ENCODE measurements around the gene SERTAD3. TPM values are rescaled to one million over a fixed set of nuclear protein-coding genes. Genes with fewer than 3 reads are reported as not detected.

The SERTAD3 gene
- total and polyA plus RNA-seq, 2 of the 4 experiments (the other 2 are of a cell fraction) = 20.5 to 23.3 TPM

GRCh38 chr19:40419780-40420179, 24.4 kb downstream of the SERTAD3 start:
- no peak overlapping the region for H2BK120ac ChIP-seq (ENCODE audit: low read depth, low read length)
- peaks cover 4% of the 10 kb centered on the region; the same call in 1 of the 2 replicates for H4K20me1 ChIP-seq (ENCODE audit: insufficient read depth, low read length)
- H3K14ac ChIP-seq (replicated peaks; ENCODE audit: low read depth, low read length) = no peak overlapping the region
- intact Hi-C loops (cut with micrococcal nuclease) = loop anchor here (1.0 to 10.0 kb wide), 5 partner anchors 45 to 228 kb away; partner anchors contain the start of genes C19orf47 and PLD3
- H2AK9ac ChIP-seq (replicated peaks; ENCODE audit: low read depth, low read length, poor library complexity) = no peak overlapping the region
- H3K4ac ChIP-seq (ENCODE audit: low read depth, low read length) = no peak overlapping the region; the same call in 1 of the 2 replicates
- TF ChIP-seq RFX5 (IDR thresholded peaks at IDR 0.05; ENCODE audit: low read depth, low read length) (no peak), FOS (IDR thresholded peaks at IDR 0.05; ENCODE audit: low read depth, low read length) (no peak), SMC3 (IDR thresholded peaks at IDR 0.05; ENCODE audit: low read depth, low read length) (no peak), CTCF (conservative IDR thresholded peaks at IDR 0.05; ENCODE audit: low read depth, low read length) (no peak), ELK1 (IDR thresholded peaks at IDR 0.05; ENCODE audit: borderline replicate concordance, low read depth, low read length) (no peak), MXI1 (IDR thresholded peaks at IDR 0.05; ENCODE audit: borderline replicate concordance, low read depth, low read length) (no peak), CHD1 (IDR thresholded peaks at IDR 0.05; ENCODE audit: low read depth, low read length) (no peak), NFE2L2 (IDR thresholded peaks at IDR 0.05; ENCODE audit: low read depth, low read length) (no peak), CEBPB (IDR thresholded peaks at IDR 0.05; ENCODE audit: low read depth, low read length) (no peak), RAD21 (IDR thresholded peaks at IDR 0.05; ENCODE audit: low read length) (no peak), MAFK (IDR thresholded peaks at IDR 0.05; ENCODE audit: low read depth, low read length) (no peak), USF2 (IDR thresholded peaks at IDR 0.05; ENCODE audit: low read depth, low read length) (no peak)
- H3K9ac ChIP-seq (ENCODE audit: low read depth, low read length) = no peak overlapping the region
- no peak overlapping the region; the same call in 1 of the 2 replicates for H4K91ac ChIP-seq (ENCODE audit: insufficient read depth, low read depth, low read length)
- H3K79me1 ChIP-seq (ENCODE audit: low read depth in 1 of 2, low read length in 2 of 2) = peaks cover 2 to 19% of the 10 kb centered on the region in 2 experiments; a peak in 2 of 4 replicates
- DNase-seq (no peak), ATAC-seq (ENCODE audit: low read depth) (no peak)
- CTCF ChIA-PET = interaction anchor here (1.3 to 1.8 kb wide), 2 partner anchors 7 to 45 kb away, joined by 4 to 8 read pairs; no protein-coding TSS in a partner anchor
- no peak overlapping the region for H2BK5ac ChIP-seq (ENCODE audit: low read depth, low read length, poor library complexity, severe bottlenecking)
- H2AFZ ChIP-seq (replicated peaks; ENCODE audit: low read length, poor library complexity) = no peak overlapping the region
- no peak overlapping the region for H3K23ac ChIP-seq (ENCODE audit: low read depth, low read length)
- no peak overlapping the region for H3K56ac ChIP-seq (ENCODE audit: extremely low read depth, insufficient read depth, low read length)
- H3K9me1 ChIP-seq (ENCODE audit: insufficient read depth, low read length) = peaks cover 9% of the 10 kb centered on the region
- H3K4me3 ChIP-seq (ENCODE audit: insufficient read depth, low read depth, low read length) = no peak overlapping the region
- no peak overlapping the region for H4K8ac ChIP-seq (ENCODE audit: low read depth in 2 of 2, low read length in 2 of 2)
- peaks cover 12% of the 10 kb centered on the region for H3K36me3 ChIP-seq (ENCODE audit: control insufficient read depth, insufficient read depth, low read length)
- dilution Hi-C loops (cut with HindIII; ENCODE audit: low sequenced_read_pairs, unreplicated experiment) = no loop called here
- H3K18ac ChIP-seq (ENCODE audit: low read depth, low read length) = no peak overlapping the region
- no TSS peak for BruUV-seq (replicated peaks)
- no peaks in the 10 kb centered on the region for H3K9me3 ChIP-seq (ENCODE audit: control insufficient read depth, insufficient read depth, low read length)
- H4K5ac ChIP-seq (ENCODE audit: low read depth, low read length) = no peak overlapping the region
- peak overlapping the region; percentile 61; the same call in 1 of the 2 replicates for H2AK5ac ChIP-seq (ENCODE audit: low read depth, low read length)
- POLR2A ChIA-PET (ENCODE audit: unreplicated experiment) = no interaction called here
- WGBS, 2 experiments (ENCODE audit: extremely low coverage in 2 of 2, insufficient read length in 1 of 2) = 97% methylated on average over 3 of the region's 5 CpGs; no CpG with 5 or more reads in 1 of the 2 experiments
- H3K4me1 ChIP-seq (ENCODE audit: control insufficient read depth, insufficient read depth, low read length) = peaks cover 9% of the 10 kb centered on the region
- no peak overlapping the region for H2BK20ac ChIP-seq (ENCODE audit: low read depth, low read length)
- in situ Hi-C loops (cut with MboI; ENCODE audit: low sequenced_read_pairs) = no loop called here
- no peaks in the 10 kb centered on the region for H3K27me3 ChIP-seq (ENCODE audit: control insufficient read depth, insufficient read depth, low read length)
- no peak overlapping the region for H3K4me2 ChIP-seq (ENCODE audit: low read depth, low read length)
- no peak overlapping the region for H3K27ac ChIP-seq (ENCODE audit: insufficient read depth, low read length)
- no peak overlapping the region for H2BK15ac ChIP-seq (ENCODE audit: low read depth, low read length)

Data from IMR-90 (cell line).